ENCODE measurements around the gene CPVL.

Gene CPVL

GRCh38 chr7:29039821-29040578 is 106.3 kb downstream of the CPVL start:
- H3K36me3 ChIP-seq (ENCODE audit: control insufficient read depth in 2 of 2, insufficient read depth in 2 of 2, low read length in 2 of 2): no peaks in the 10 kb centered on the region
- peaks cover 0 to 21% of the 10 kb centered on the region in 2 donors for H3K4me1 ChIP-seq (ENCODE audit: control insufficient read depth in 2 of 2, insufficient read depth in 2 of 2, low read length in 2 of 2)

GRCh38 chr7:29038463-29038862 is 107.9 kb downstream of the CPVL start:
- Histone ChIP-seq H3K9me3 (ENCODE audit: control insufficient read depth in 2 of 2, low read length in 2 of 2) (no peaks in the 10 kb centered on the region), H3K4me3 (ENCODE audit: low read length in 2 of 2) (no peak overlapping the region), H3K27me3 (ENCODE audit: control insufficient read depth in 2 of 2, insufficient read depth in 2 of 2, low read length in 2 of 2) (no peaks in the 10 kb centered on the region), H3K9ac (ENCODE audit: low read depth in 1 of 2, low read length in 2 of 2) (no peak overlapping the region), H3K27ac (ENCODE audit: low read depth in 2 of 2, low read length in 2 of 2) (no peak overlapping the region), H3K36me3 (ENCODE audit: control insufficient read depth in 2 of 2, insufficient read depth in 2 of 2, low read length in 2 of 2) (no peaks in the 10 kb centered on the region), H3K4me1 (ENCODE audit: control insufficient read depth in 2 of 2, insufficient read depth in 2 of 2, low read length in 2 of 2) (peaks cover 0 to 16% of the 10 kb centered on the region in 2 donors)

More at GRCh38 chr7:29039821-29040578, 106.3 kb downstream of the CPVL start:
- Histone ChIP-seq H3K9ac (ENCODE audit: low read depth in 1 of 2, low read length in 2 of 2) (no peak overlapping the region), H3K4me3 (ENCODE audit: low read length in 2 of 2) (no peak overlapping the region), H3K9me3 (ENCODE audit: control insufficient read depth in 2 of 2, low read length in 2 of 2) (no peaks in the 10 kb centered on the region), H3K27ac (ENCODE audit: low read depth in 2 of 2, low read length in 2 of 2) (no peak overlapping the region), H3K27me3 (ENCODE audit: control insufficient read depth in 2 of 2, insufficient read depth in 2 of 2, low read length in 2 of 2) (no peaks in the 10 kb centered on the region)

- H3K4me1 ChIP-seq (ENCODE audit: control insufficient read depth in 2 of 2, insufficient read depth in 2 of 2, low read length in 2 of 2): peaks cover 0 to 7% of the 10 kb centered on the region in 2 donors
- no peaks in the 10 kb centered on the region for H3K9me3 ChIP-seq (ENCODE audit: control insufficient read depth in 2 of 2, low read length in 2 of 2)
- no peak overlapping the region for H3K27ac ChIP-seq (ENCODE audit: low read depth in 2 of 2, low read length in 2 of 2)
- H3K4me3 ChIP-seq (ENCODE audit: low read length in 2 of 2): no peak overlapping the region
- H3K27me3 ChIP-seq (ENCODE audit: control insufficient read depth in 2 of 2, insufficient read depth in 2 of 2, low read length in 2 of 2): no peaks in the 10 kb centered on the region
- no peak overlapping the region for H3K9ac ChIP-seq (ENCODE audit: low read depth in 1 of 2, low read length in 2 of 2)
- H3K36me3 ChIP-seq (ENCODE audit: control insufficient read depth in 2 of 2, insufficient read depth in 2 of 2, low read length in 2 of 2): no peaks in the 10 kb centered on the region
These were observed 111.1 kb downstream of the CPVL start for GRCh38 chr7:29035044-29035740.

- H3K4me1 ChIP-seq (ENCODE audit: control insufficient read depth in 2 of 2, insufficient read depth in 2 of 2, low read length in 2 of 2): peaks cover 0 to 7% of the 10 kb centered on the region in 2 donors
- H3K36me3 ChIP-seq (ENCODE audit: control insufficient read depth in 2 of 2, insufficient read depth in 2 of 2, low read length in 2 of 2): no peaks in the 10 kb centered on the region
- no peak overlapping the region for H3K9ac ChIP-seq (ENCODE audit: low read depth in 1 of 2, low read length in 2 of 2)
- H3K27me3 ChIP-seq (ENCODE audit: control insufficient read depth in 2 of 2, insufficient read depth in 2 of 2, low read length in 2 of 2): no peaks in the 10 kb centered on the region
- no peaks in the 10 kb centered on the region for H3K9me3 ChIP-seq (ENCODE audit: control insufficient read depth in 2 of 2, low read length in 2 of 2)
- H3K4me3 ChIP-seq (ENCODE audit: low read length in 2 of 2): no peak overlapping the region
- no peak overlapping the region for H3K27ac ChIP-seq (ENCODE audit: low read depth in 2 of 2, low read length in 2 of 2)
These were observed 112.8 kb downstream of the CPVL start for GRCh38 chr7:29033584-29033983.

GRCh38 chr7:29032146-29032545 is 114.2 kb downstream of the CPVL start:
- peaks cover 0 to 3% of the 10 kb centered on the region in 2 donors for H3K9me3 ChIP-seq (ENCODE audit: control insufficient read depth in 2 of 2, low read length in 2 of 2)
- H3K27me3 ChIP-seq (ENCODE audit: control insufficient read depth in 2 of 2, insufficient read depth in 2 of 2, low read length in 2 of 2): no peaks in the 10 kb centered on the region
- H3K4me3 ChIP-seq (ENCODE audit: low read length in 2 of 2): no peak overlapping the region
- H3K36me3 ChIP-seq (ENCODE audit: control insufficient read depth in 2 of 2, insufficient read depth in 2 of 2, low read length in 2 of 2): no peaks in the 10 kb centered on the region
- H3K4me1 ChIP-seq (ENCODE audit: control insufficient read depth in 2 of 2, insufficient read depth in 2 of 2, low read length in 2 of 2): no peaks in the 10 kb centered on the region
- no peak overlapping the region for H3K9ac ChIP-seq (ENCODE audit: low read depth in 1 of 2, low read length in 2 of 2)
- no peak overlapping the region for H3K27ac ChIP-seq (ENCODE audit: low read depth in 2 of 2, low read length in 2 of 2)

GRCh38 chr7:29030781-29031275 is 115.5 kb downstream of the CPVL start:
- no peaks in the 10 kb centered on the region for H3K27me3 ChIP-seq (ENCODE audit: control insufficient read depth in 2 of 2, insufficient read depth in 2 of 2, low read length in 2 of 2)
- no peak overlapping the region for H3K9ac ChIP-seq (ENCODE audit: low read depth in 1 of 2, low read length in 2 of 2)
- no peak overlapping the region for H3K27ac ChIP-seq (ENCODE audit: low read depth in 2 of 2, low read length in 2 of 2)
- H3K4me3 ChIP-seq (ENCODE audit: low read length in 2 of 2): no peak overlapping the region
- no peaks in the 10 kb centered on the region for H3K4me1 ChIP-seq (ENCODE audit: control insufficient read depth in 2 of 2, insufficient read depth in 2 of 2, low read length in 2 of 2)
- H3K36me3 ChIP-seq (ENCODE audit: control insufficient read depth in 2 of 2, insufficient read depth in 2 of 2, low read length in 2 of 2): no peaks in the 10 kb centered on the region
- peaks cover 0 to 11% of the 10 kb centered on the region in 2 donors for H3K9me3 ChIP-seq (ENCODE audit: control insufficient read depth in 2 of 2, low read length in 2 of 2)

- Histone ChIP-seq H3K4me3 (ENCODE audit: low read length in 2 of 2) (no peak overlapping the region), H3K27ac (ENCODE audit: low read depth in 2 of 2, low read length in 2 of 2) (no peak overlapping the region), H3K27me3 (ENCODE audit: control insufficient read depth in 2 of 2, insufficient read depth in 2 of 2, low read length in 2 of 2) (no peaks in the 10 kb centered on the region), H3K36me3 (ENCODE audit: control insufficient read depth in 2 of 2, insufficient read depth in 2 of 2, low read length in 2 of 2) (no peaks in the 10 kb centered on the region), H3K9me3 (ENCODE audit: control insufficient read depth in 2 of 2, low read length in 2 of 2) (peaks cover 0 to 15% of the 10 kb centered on the region in 2 donors), H3K9ac (ENCODE audit: low read depth in 1 of 2, low read length in 2 of 2) (no peak overlapping the region), H3K4me1 (ENCODE audit: control insufficient read depth in 2 of 2, insufficient read depth in 2 of 2, low read length in 2 of 2) (no peaks in the 10 kb centered on the region)
These were observed 123.9 kb downstream of the CPVL start for GRCh38 chr7:29022291-29022988.

GRCh38 chr7:29019896-29020295 is 126.4 kb downstream of the CPVL start:
- Histone ChIP-seq H3K9ac (ENCODE audit: low read depth in 1 of 2, low read length in 2 of 2) (no peak overlapping the region), H3K27me3 (ENCODE audit: control insufficient read depth in 2 of 2, insufficient read depth in 2 of 2, low read length in 2 of 2) (no peaks in the 10 kb centered on the region), H3K36me3 (ENCODE audit: control insufficient read depth in 2 of 2, insufficient read depth in 2 of 2, low read length in 2 of 2) (no peaks in the 10 kb centered on the region), H3K4me1 (ENCODE audit: control insufficient read depth in 2 of 2, insufficient read depth in 2 of 2, low read length in 2 of 2) (no peaks in the 10 kb centered on the region), H3K27ac (ENCODE audit: low read depth in 2 of 2, low read length in 2 of 2) (no peak overlapping the region), H3K9me3 (ENCODE audit: control insufficient read depth in 2 of 2, low read length in 2 of 2) (peaks cover 0 to 4% of the 10 kb centered on the region in 2 donors), H3K4me3 (ENCODE audit: low read length in 2 of 2) (no peak overlapping the region)

GRCh38 chr7:29019387-29019786 is 127.0 kb downstream of the CPVL start:
- no peaks in the 10 kb centered on the region for H3K36me3 ChIP-seq (ENCODE audit: control insufficient read depth in 2 of 2, insufficient read depth in 2 of 2, low read length in 2 of 2)
- H3K4me3 ChIP-seq (ENCODE audit: low read length in 2 of 2): no peak overlapping the region
- no peak overlapping the region for H3K27ac ChIP-seq (ENCODE audit: low read depth in 2 of 2, low read length in 2 of 2)
- no peak overlapping the region for H3K9ac ChIP-seq (ENCODE audit: low read depth in 1 of 2, low read length in 2 of 2)
- no peaks in the 10 kb centered on the region for H3K27me3 ChIP-seq (ENCODE audit: control insufficient read depth in 2 of 2, insufficient read depth in 2 of 2, low read length in 2 of 2)
- peaks cover 0 to 2% of the 10 kb centered on the region in 2 donors for H3K9me3 ChIP-seq (ENCODE audit: control insufficient read depth in 2 of 2, low read length in 2 of 2)
- no peaks in the 10 kb centered on the region for H3K4me1 ChIP-seq (ENCODE audit: control insufficient read depth in 2 of 2, insufficient read depth in 2 of 2, low read length in 2 of 2)

- Histone ChIP-seq H3K4me1 (ENCODE audit: control insufficient read depth in 2 of 2, insufficient read depth in 2 of 2, low read length in 2 of 2) (peaks cover 0 to 4% of the 10 kb centered on the region in 2 donors), H3K36me3 (ENCODE audit: control insufficient read depth in 2 of 2, insufficient read depth in 2 of 2, low read length in 2 of 2) (no peaks in the 10 kb centered on the region), H3K9ac (ENCODE audit: low read depth in 1 of 2, low read length in 2 of 2) (no peak overlapping the region), H3K4me3 (ENCODE audit: low read length in 2 of 2) (no peak overlapping the region), H3K9me3 (ENCODE audit: control insufficient read depth in 2 of 2, low read length in 2 of 2) (no peaks in the 10 kb centered on the region), H3K27me3 (ENCODE audit: control insufficient read depth in 2 of 2, insufficient read depth in 2 of 2, low read length in 2 of 2) (no peaks in the 10 kb centered on the region), H3K27ac (ENCODE audit: low read depth in 2 of 2, low read length in 2 of 2) (no peak overlapping the region)
These were observed 128.6 kb downstream of the CPVL start for GRCh38 chr7:29017713-29018112.
